IMR-90 (cell line): ENCODE results near the gene KATNAL2. TPM values are rescaled to one million over a fixed set of nuclear protein-coding genes. Genes with fewer than 3 reads are reported as not detected.

Source experiments
- ATAC-seq: fragments of 200-7000 bp; cut with Tn5 transposase; 2 replicates; pipeline ENCODE4 v1.9.1; 2020; ENCODE audit warnings: low read depth, mild to moderate bottlenecking, moderate library complexity
- BruUV-seq: library from RNA; stranded (reverse); fragments of 400-500 nt; replicated peaks from 2 replicates; lab custom pipeline; 2021; lab: Mats Ljungman, UMichigan
- CTCF ChIA-PET: fragments of 300-600 bp; formaldehyde crosslinking; extraction: SDS; loops from one replicate; lab custom pipeline; 2021; ENCODE audit warnings: antibody characterized with exemption; lab: Yijun Ruan, JAX
- POLR2A ChIA-PET: fragments of 300-600 bp; sonication (Branson Sonifier 250); formaldehyde crosslinking; loops from one replicate; lab custom pipeline; 2022; ENCODE audit warnings: antibody characterized with exemption; ENCODE audit not compliant: unreplicated experiment; lab: Charles Lee
- DNase-seq: peaks from one replicate; pipeline ENCODE4 v3.0.0; 2013
- H2AFZ ChIP-seq: replicated peaks from 2 replicates; pipeline ENCODE3; 2013; ENCODE audit warnings: low read length, mild to moderate bottlenecking; ENCODE audit not compliant: poor library complexity
- H2AK5ac ChIP-seq: 2 replicates; pipeline ENCODE4 v1.6.1; 2013; ENCODE audit warnings: low read depth, low read length, inconsistent platforms
- H2AK9ac ChIP-seq: replicated peaks from 2 replicates; pipeline ENCODE3; 2013; ENCODE audit warnings: mild to moderate bottlenecking, low read depth, low read length, moderate library complexity; ENCODE audit not compliant: poor library complexity
- H2BK120ac ChIP-seq: 2 replicates; pipeline ENCODE4 v1.6.1; 2013; ENCODE audit warnings: low read depth, low read length, inconsistent platforms
- H2BK15ac ChIP-seq: 3 replicates; pipeline ENCODE4 v1.6.1; 2013; ENCODE audit warnings: low read depth, low read length, inconsistent platforms
- H2BK20ac ChIP-seq: 2 replicates; pipeline ENCODE4 v1.6.1; 2013; ENCODE audit warnings: low read depth, mild to moderate bottlenecking, inconsistent platforms, low read length, moderate library complexity
- H2BK5ac ChIP-seq: 2 replicates; pipeline ENCODE4 v1.6.1; 2013; ENCODE audit warnings: mild to moderate bottlenecking, low read depth, low read length, inconsistent platforms; ENCODE audit not compliant: poor library complexity, severe bottlenecking
- H3K14ac ChIP-seq: replicated peaks from 2 replicates; pipeline ENCODE4 v1.6.1; 2013; ENCODE audit warnings: low read depth, low read length, inconsistent platforms
- H3K18ac ChIP-seq: 2 replicates; pipeline ENCODE4 v1.6.1; 2013; ENCODE audit warnings: low read depth, low read length, control low read depth
- H3K23ac ChIP-seq: 2 replicates; pipeline ENCODE4 v1.6.1; 2013; ENCODE audit warnings: low read depth, low read length, inconsistent platforms
- H3K27ac ChIP-seq: 2 replicates; pipeline ENCODE4 v1.5.1; 2013; ENCODE audit warnings: mild to moderate bottlenecking, control low read depth, low read length; ENCODE audit not compliant: insufficient read depth
- H3K27me3 ChIP-seq: 2 replicates; pipeline ENCODE4 v1.6.1; 2013; ENCODE audit warnings: low read length; ENCODE audit not compliant: control insufficient read depth, insufficient read depth
- H3K36me3 ChIP-seq: 2 replicates; pipeline ENCODE4 v1.6.1; 2013; ENCODE audit warnings: low read length, mixed read lengths; ENCODE audit not compliant: control insufficient read depth, insufficient read depth
- H3K4ac ChIP-seq: 2 replicates; pipeline ENCODE4 v1.6.1; 2013; ENCODE audit warnings: low read depth, low read length, inconsistent platforms
- H3K4me1 ChIP-seq: 2 replicates; pipeline ENCODE4 v1.6.1; 2013; ENCODE audit warnings: low read length, mixed read lengths; ENCODE audit not compliant: control insufficient read depth, insufficient read depth
- H3K4me2 ChIP-seq: 2 replicates; pipeline ENCODE4 v1.6.1; 2013; ENCODE audit warnings: low read depth, mild to moderate bottlenecking, control low read depth, low read length, moderate library complexity
- H3K4me3 ChIP-seq: 2 replicates; pipeline ENCODE4 v1.5.1; 2013; ENCODE audit warnings: low read depth, mild to moderate bottlenecking, control low read depth, low read length, moderate library complexity; ENCODE audit not compliant: insufficient read depth
- H3K56ac ChIP-seq: 2 replicates; pipeline ENCODE4 v1.6.1; 2013; ENCODE audit warnings: low read length, inconsistent platforms; ENCODE audit not compliant: insufficient read depth; ENCODE audit errors: extremely low read depth
- H3K79me1 ChIP-seq, 2 experiments: 2 replicates each; pipeline ENCODE4 v1.6.1; 2013; ENCODE audit warnings: low read length in 2 of 2, inconsistent platforms in 1 of 2, low read depth in 1 of 2
- H3K9ac ChIP-seq: 2 replicates; pipeline ENCODE4 v1.6.1; 2013; ENCODE audit warnings: low read depth, low read length, control low read depth
- H3K9me1 ChIP-seq: 2 replicates; pipeline ENCODE4 v1.6.1; 2013; ENCODE audit warnings: low read length, inconsistent platforms; ENCODE audit not compliant: insufficient read depth
- H3K9me3 ChIP-seq: 2 replicates; pipeline ENCODE4 v1.6.1; 2013; ENCODE audit warnings: low read length; ENCODE audit not compliant: control insufficient read depth, insufficient read depth
- H4K20me1 ChIP-seq: 2 replicates; pipeline ENCODE4 v1.6.1; 2013; ENCODE audit warnings: low read length, inconsistent platforms; ENCODE audit not compliant: insufficient read depth
- H4K5ac ChIP-seq: 2 replicates; pipeline ENCODE4 v1.6.1; 2013; ENCODE audit warnings: mild to moderate bottlenecking, low read depth, low read length, control low read depth
- H4K8ac ChIP-seq, 2 experiments: 2 replicates each; pipeline ENCODE4 v1.6.1; 2013; ENCODE audit warnings: low read depth in 2 of 2, low read length in 2 of 2, control low read depth in 1 of 2, inconsistent platforms in 1 of 2
- H4K91ac ChIP-seq: 2 replicates; pipeline ENCODE4 v1.6.1; 2013; ENCODE audit warnings: low read depth, low read length, inconsistent platforms; ENCODE audit not compliant: insufficient read depth
- ELK1 ChIP-seq: fragments of 150-350 bp; IDR thresholded peaks from 2 replicates; pipeline ENCODE4 v1.6.1; 2016; ENCODE audit warnings: low read depth, mild to moderate bottlenecking, low read length, moderate library complexity, borderline replicate concordance
- FOS ChIP-seq: fragments of 150-350 bp; IDR thresholded peaks from 2 replicates; pipeline ENCODE4 v1.6.1; 2016; ENCODE audit warnings: low read depth, low read length
- MAFK ChIP-seq: IDR thresholded peaks from 2 replicates; pipeline ENCODE4 v1.6.1; 2012; ENCODE audit warnings: low read depth, low read length, improper control_type of control experiment
- POLR2A ChIP-seq: IDR thresholded peaks from 2 replicates; pipeline ENCODE4 v1.6.1; 2012; ENCODE audit warnings: mild to moderate bottlenecking, low read depth, low read length
- SMC3 ChIP-seq: fragments of 150-350 bp; IDR thresholded peaks from 2 replicates; pipeline ENCODE4 v1.6.1; 2016; ENCODE audit warnings: low read depth, mild to moderate bottlenecking, antibody characterized with exemption, low read length, moderate library complexity
- WGBS, 2 experiments: methylation state at CpG; one replicate each; pipeline versions ENCODE4 v1.1.5 to v1.1.7; 2013; ENCODE audit warnings: missing lambda C conversion rate in 2 of 2; ENCODE audit not compliant: insufficient read length in 1 of 2; ENCODE audit errors: extremely low coverage in 2 of 2; 5-methylcytosine and 5-hydroxymethylcytosine counted together
- dilution Hi-C: fragments of 300-500 bp; cut with HindIII; formaldehyde crosslinking; loops from one replicate; pipeline ENCODE4 v1.14.3; 2018; ENCODE audit warnings: low sequenced_read_pairs; ENCODE audit not compliant: unreplicated experiment
- in situ Hi-C: fragments of 300-500 bp; cut with MboI; formaldehyde crosslinking; loops from 3 replicates; pipeline ENCODE4 v1.14.3; 2019; ENCODE audit warnings: low sequenced_read_pairs, inconsistent platforms, mixed read lengths
- intact Hi-C: fragments of 100-400 bp; cut with micrococcal nuclease; formaldehyde crosslinking; loops from 2 replicates; pipeline ENCODE4 v1.10.0; 2022
- polyA plus RNA-seq, 3 experiments: library from polyadenylated mRNA; depleted of rRNA; stranded (reverse); fragments of >200 nt; gene quantifications; 2 replicates each; pipeline ENCODE4 v1.2.3, GENCODE V29; 2012; ENCODE audit warnings: low replicate concordance in 1 of 3
- total RNA-seq: library from RNA; depleted of rRNA; stranded (reverse); fragments of >200 nt; gene quantifications from 2 replicates; pipeline ENCODE4 v1.2.3, GENCODE V29; 2012
- TF ChIP-seq, protein P1 (sequence below): conservative IDR thresholded peaks from 2 replicates; pipeline ENCODE4 v1.5.1; 2012; ENCODE audit warnings: mild to moderate bottlenecking, low read depth, low read length, improper control_type of control experiment

The KATNAL2 gene
- total and polyA plus RNA-seq, 2 of the 4 experiments (the other 2 are of a cell fraction) = 0.90 to 2.3 TPM

- Histone ChIP-seq H3K4me2 (no peak overlapping the region), H3K9me3 (no peaks in the 10 kb centered on the region), H3K9ac (no peak overlapping the region), H3K23ac (no peak overlapping the region), H3K9me1 (no peaks in the 10 kb centered on the region), H2BK5ac (no peak overlapping the region), H3K18ac (no peak overlapping the region), H2BK120ac (no peak overlapping the region), H4K5ac (no peak overlapping the region), H3K4me1 (no peaks in the 10 kb centered on the region), H4K20me1 (no peaks in the 10 kb centered on the region), H3K27me3 (no peaks in the 10 kb centered on the region), H3K79me1 (no peaks in the 10 kb centered on the region), H3K14ac (no peak overlapping the region), H3K4me3 (no peak overlapping the region), H4K8ac (no peak overlapping the region), H3K36me3 (no peaks in the 10 kb centered on the region), H2AK5ac (no peak overlapping the region), H3K4ac (no peak overlapping the region), H2AFZ (no peak overlapping the region), H2BK20ac (no peak overlapping the region), H2BK15ac (no peak overlapping the region), H2AK9ac (no peak overlapping the region), H4K91ac (no peak overlapping the region), H3K56ac (no peak overlapping the region), H3K27ac (no peak overlapping the region)
- 0 out of 2 replicates have a peak, but pooled peaks have one; percentile 11 for ATAC-seq
- POLR2A ChIA-PET = no interaction called here
- in situ Hi-C loops = no loop called here
- DNase-seq = no peak
- CTCF ChIA-PET = interaction anchor here (1.1 to 1.4 kb wide), 2 partner anchors 129 to 673 kb away, joined by 3 to 4 read pairs; no protein-coding TSS in a partner anchor
- BruUV-seq = no TSS peak
- intact Hi-C loops = no loop called here
- WGBS, 2 experiments = 60% methylated on average over 1 of the region's 13 CpGs; no CpG with 5 or more reads in 1 of the 2 experiments
- dilution Hi-C loops = no loop called here
- TF ChIP-seq POLR2A (no peak), SMC3 (no peak), FOS (no peak), ELK1 (no peak), MAFK (no peak)
- TF ChIP-seq, protein P1, sequence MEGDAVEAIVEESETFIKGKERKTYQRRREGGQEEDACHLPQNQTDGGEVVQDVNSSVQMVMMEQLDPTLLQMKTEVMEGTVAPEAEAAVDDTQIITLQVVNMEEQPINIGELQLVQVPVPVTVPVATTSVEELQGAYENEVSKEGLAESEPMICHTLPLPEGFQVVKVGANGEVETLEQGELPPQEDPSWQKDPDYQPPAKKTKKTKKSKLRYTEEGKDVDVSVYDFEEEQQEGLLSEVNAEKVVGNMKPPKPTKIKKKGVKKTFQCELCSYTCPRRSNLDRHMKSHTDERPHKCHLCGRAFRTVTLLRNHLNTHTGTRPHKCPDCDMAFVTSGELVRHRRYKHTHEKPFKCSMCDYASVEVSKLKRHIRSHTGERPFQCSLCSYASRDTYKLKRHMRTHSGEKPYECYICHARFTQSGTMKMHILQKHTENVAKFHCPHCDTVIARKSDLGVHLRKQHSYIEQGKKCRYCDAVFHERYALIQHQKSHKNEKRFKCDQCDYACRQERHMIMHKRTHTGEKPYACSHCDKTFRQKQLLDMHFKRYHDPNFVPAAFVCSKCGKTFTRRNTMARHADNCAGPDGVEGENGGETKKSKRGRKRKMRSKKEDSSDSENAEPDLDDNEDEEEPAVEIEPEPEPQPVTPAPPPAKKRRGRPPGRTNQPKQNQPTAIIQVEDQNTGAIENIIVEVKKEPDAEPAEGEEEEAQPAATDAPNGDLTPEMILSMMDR = no peak
Measured at GRCh38 chr18:47075098-47075883, 157.9 kb downstream of the KATNAL2 start.
